Kidney (tissue), 14 donors: Measurements from ENCODE around the gene RHBDL3. TPM values are rescaled to one million over a fixed set of nuclear protein-coding genes. Genes with fewer than 3 reads are reported as not detected.
A peak's percentile ranks its signal among the peaks of the same experiment; 100 is the strongest.

Source experiments
- DNase-seq, 5 donors: peaks; one replicate each; pipeline ENCODE4 v3.0.0-alpha.2; 2013 to 2020
- FAIRE-seq: peaks from 2 replicates; lab custom pipeline; 2012; peaks lifted over from hg19 to GRCh38; lab: Jason Lieb, UNC
- H3K27ac ChIP-seq, 2 donors: one replicate each; pipeline ENCODE4 v1.7.0; 2013; ENCODE audit warnings: low read depth in 2 of 2, low read length in 2 of 2, inconsistent platforms in 1 of 2
- H3K27me3 ChIP-seq: one replicate; pipeline ENCODE4 v1.7.1; 2013; ENCODE audit warnings: low read length, inconsistent platforms; ENCODE audit not compliant: control insufficient read depth, insufficient read depth
- H3K36me3 ChIP-seq, 3 donors: one replicate each; pipeline versions ENCODE4 v1.7.0 to v1.7.1; 2013; ENCODE audit warnings: low read length in 3 of 3, control low read depth in 1 of 3, inconsistent platforms in 1 of 3; ENCODE audit not compliant: insufficient read depth in 3 of 3, control insufficient read depth in 2 of 3
- H3K4me1 ChIP-seq, 3 donors: one replicate each; pipeline versions ENCODE4 v1.7.0 to v1.7.1; 2013; ENCODE audit warnings: low read length in 3 of 3, inconsistent platforms in 1 of 3, low read depth in 1 of 3; ENCODE audit not compliant: control insufficient read depth in 2 of 3, insufficient read depth in 2 of 3
- H3K4me3 ChIP-seq, 3 donors: one replicate each; pipeline versions ENCODE4 v1.7.0 to v1.8.1; 2013; ENCODE audit warnings: low read length in 3 of 3, control low read depth in 1 of 3, inconsistent platforms in 1 of 3
- H3K9ac ChIP-seq, 3 donors: one replicate each; pipeline versions ENCODE4 v1.7.0 to v1.7.1; 2013; ENCODE audit warnings: low read length in 3 of 3, control low read depth in 1 of 3, inconsistent platforms in 1 of 3
- H3K9me3 ChIP-seq, 3 donors: one replicate each; pipeline versions ENCODE4 v1.7.0 to v1.7.1; 2013; ENCODE audit warnings: low read length in 3 of 3, control low read depth in 1 of 3, inconsistent platforms in 1 of 3; ENCODE audit not compliant: control insufficient read depth in 2 of 3, insufficient read depth in 1 of 3
- CTCF ChIP-seq: IDR thresholded peaks from 3 replicates; pipeline ENCODE4 v1.5.1; 2012; ENCODE audit warnings: mild to moderate bottlenecking, moderate library complexity, borderline replicate concordance; ENCODE audit not compliant: insufficient read depth; ENCODE audit errors: extremely low read depth
- intact Hi-C: fragments of 100-400 bp; cut with DNase I; formaldehyde crosslinking; loops from one replicate; pipeline ENCODE4 v1.11.1; 2022
- polyA plus RNA-seq: library from polyadenylated mRNA; stranded (reverse); fragments of 350-450 nt; fragmentation: Illumina TruSeq; extraction: RNeasy Lipid Tissue Mini Kit (QIAGEN cat#74804); gene quantifications from one replicate; pipeline ENCODE4 v1.2.3, GENCODE V29; 2014; ENCODE audit warnings: low read depth, low replicate concordance; ENCODE audit not compliant: insufficient read depth
- total RNA-seq: library from RNA; stranded (reverse); fragmentation: NEBNext Ultra II Directional; extraction: Animal tissue kit (Norgen Biotek cat#: 25700); gene quantifications from one replicate; pipeline ENCODE4 v1.2.1, GENCODE V29; 2021
- donor health status: control.
- donor health status: control.
- donor health status: control.
- donor health status: control.
- donor health status: control.
- donor health status: DM: yes; HTN: yes; CAD: no.
- donor health status: Normal renal cell carcinoma (clear cell type).

Gene RHBDL3
- total and polyA plus RNA-seq, 2 donors from 2014 or later: 0.11 to 0.13 TPM

GRCh38 chr17:32226886-32227285, 38.7 kb upstream of the RHBDL3 start:
- no peak overlapping the region for H3K27ac ChIP-seq
- FAIRE-seq (no peak), DNase-seq (peak in 3 of 5 donors; percentile 24 to 67 (median 29))
- H3K9me3 ChIP-seq: no peaks in the 10 kb centered on the region
- no peak for TF ChIP-seq CTCF
- no peaks in the 10 kb centered on the region for H3K27me3 ChIP-seq
- intact Hi-C loops: no loop called here
- no peaks in the 10 kb centered on the region for H3K4me1 ChIP-seq
- no peak overlapping the region for H3K9ac ChIP-seq
- no peak overlapping the region for H3K4me3 ChIP-seq
- H3K36me3 ChIP-seq: peaks cover 0 to 12% (median 3%) of the 10 kb centered on the region in 3 donors

- Histone ChIP-seq H3K27me3 (no peaks in the 10 kb centered on the region), H3K27ac (no peak overlapping the region), H3K4me3 (no peak overlapping the region), H3K36me3 (peaks cover 0 to 12% (median 3%) of the 10 kb centered on the region in 3 donors), H3K9ac (no peak overlapping the region), H3K9me3 (no peaks in the 10 kb centered on the region), H3K4me1 (no peaks in the 10 kb centered on the region)
- no peak for TF ChIP-seq CTCF
- DNase-seq (no peak), FAIRE-seq (no peak)
- intact Hi-C loops: no loop called here
Measured at GRCh38 chr17:32227910-32228309, 37.7 kb upstream of the RHBDL3 start.

DNA sequence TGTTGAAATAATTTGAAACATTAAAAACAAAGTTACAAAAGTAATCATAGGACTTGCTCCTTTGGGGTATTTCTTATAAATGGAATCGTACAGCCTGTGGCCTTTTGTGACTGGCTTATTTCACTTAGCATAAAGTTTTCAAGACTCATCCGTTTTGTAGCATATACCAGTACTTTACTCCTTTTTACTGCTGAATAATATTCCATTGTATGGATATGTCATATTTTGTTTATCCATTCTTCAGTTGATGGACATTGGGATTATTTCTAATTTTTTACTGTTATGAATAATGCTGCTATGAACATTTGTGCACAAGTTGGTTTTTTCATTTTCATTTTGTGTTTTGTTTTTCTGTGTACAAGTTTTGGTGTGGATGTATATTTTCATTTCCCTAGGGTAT, 30.0 kb upstream of the RHBDL3 start:
- H3K27me3 ChIP-seq: no peaks in the 10 kb centered on the region
- no peak for TF ChIP-seq CTCF
- H3K9ac ChIP-seq: no peak overlapping the region
- no peaks in the 10 kb centered on the region for H3K9me3 ChIP-seq
- FAIRE-seq (no peak), DNase-seq (no peak)
- intact Hi-C loops: no loop called here
- H3K36me3 ChIP-seq: no peaks in the 10 kb centered on the region
- no peak overlapping the region for H3K27ac ChIP-seq
- no peaks in the 10 kb centered on the region for H3K4me1 ChIP-seq
- no peak overlapping the region for H3K4me3 ChIP-seq

GRCh38 chr17:32239456-32239855, 26.2 kb upstream of the RHBDL3 start:
- H3K4me1 ChIP-seq: no peaks in the 10 kb centered on the region
- no peaks in the 10 kb centered on the region for H3K27me3 ChIP-seq
- no peak overlapping the region for H3K9ac ChIP-seq
- FAIRE-seq (no peak), DNase-seq (peak in 1 of 5 donors; percentile 77)
- intact Hi-C loops: no loop called here
- no peaks in the 10 kb centered on the region for H3K36me3 ChIP-seq
- no peak for TF ChIP-seq CTCF
- no peak overlapping the region for H3K4me3 ChIP-seq
- no peaks in the 10 kb centered on the region for H3K9me3 ChIP-seq
- no peak overlapping the region for H3K27ac ChIP-seq
